Measurements from ENCODE around the gene ARMH3.

GRCh38 chr10:101934686-101935305 is 121.2 kb downstream of the ARMH3 start:
- no peak for TF ChIP-seq EZH2phosphoT487 (IDR thresholded peaks at IDR 0.05; ENCODE audit: borderline replicate concordance, low read length)
- TF ChIP-seq CTCF (IDR thresholded peaks at IDR 0.05; ENCODE audit: low read depth, low read length, poor library complexity, severe bottlenecking): no peak

Data from DOHH2 (cell line).